GM12878 (cell line): ENCODE measurements around the gene DNAJB6. TPM values are rescaled to one million over a fixed set of nuclear protein-coding genes. Genes with fewer than 3 reads are reported as not detected.

Source experiments
- ATAC-seq: fragments of 200-7000 bp; cut with Tn5 transposase; 3 replicates; pipeline ENCODE4 v1.9.1; 2020; ENCODE audit warnings: mild to moderate bottlenecking, moderate library complexity
- BruUV-seq: library from RNA; stranded (reverse); fragments of 400-500 nt; replicated peaks from 2 replicates; lab custom pipeline; 2021; lab: Mats Ljungman, UMichigan
- CTCF ChIA-PET: fragments of 300-600 bp; sonication (Branson Sonifier 250); formaldehyde crosslinking; extraction: SDS; loops from one replicate; lab custom pipeline; 2021; ENCODE audit warnings: inconsistent platforms; lab: Yijun Ruan, JAX
- POLR2A ChIA-PET: fragments of 350-600 bp; formaldehyde crosslinking; extraction: SDS; loops from one replicate; lab custom pipeline; 2021; ENCODE audit warnings: inconsistent platforms; lab: Charles Lee
- RAD21 ChIA-PET: fragments of 300-600 bp; sonication (Branson Sonifier 250); formaldehyde crosslinking; loops from one replicate; lab custom pipeline; 2023; ENCODE audit warnings: antibody characterized with exemption; ENCODE audit not compliant: unreplicated experiment; lab: Charles Lee
- SMC1A ChIA-PET: fragments of 300-600 bp; sonication (Branson Sonifier 250); formaldehyde crosslinking; loops from one replicate; lab custom pipeline; 2023; ENCODE audit not compliant: unreplicated experiment, uncharacterized antibody; lab: Charles Lee
- DNase-seq: peaks from one replicate; pipeline ENCODE4 v3.0.0-alpha.2; 2011; ENCODE audit warnings: low read depth, low spot score
- FAIRE-seq: peaks from 3 replicates; lab custom pipeline; 2011; peaks lifted over from hg19 to GRCh38; lab: Jason Lieb, UNC
- H2AFZ ChIP-seq: 2 replicates; pipeline ENCODE4 v1.6.0; 2011; ENCODE audit warnings: low read depth, low read length, control low read depth; ENCODE audit not compliant: control insufficient read depth
- H3K27ac ChIP-seq: 2 replicates; pipeline ENCODE4 v1.5.1; 2011; ENCODE audit warnings: control low read depth; ENCODE audit not compliant: control insufficient read depth, insufficient read depth
- H3K27me3 ChIP-seq, 2 experiments: replicated peaks in 1 of 2; 2 replicates each; pipeline versions ENCODE4 v1.6.0 to v1.6.1; 2011; ENCODE audit warnings: low read length in 1 of 2; ENCODE audit not compliant: control insufficient read depth in 2 of 2, insufficient read depth in 2 of 2
- H3K36me3 ChIP-seq, 2 experiments: 2 replicates each; pipeline ENCODE4 v1.5.1; 2011; ENCODE audit warnings: low read length in 1 of 2; ENCODE audit not compliant: control insufficient read depth in 2 of 2, insufficient read depth in 2 of 2
- H3K4me1 ChIP-seq: 2 replicates; pipeline ENCODE4 v1.6.1; 2011; ENCODE audit warnings: mild to moderate bottlenecking, low read length, moderate library complexity, mixed read lengths; ENCODE audit not compliant: control insufficient read depth, insufficient read depth
- H3K4me2 ChIP-seq: 2 replicates; pipeline ENCODE4 v1.6.0; 2011; ENCODE audit warnings: control low read depth; ENCODE audit not compliant: control insufficient read depth, insufficient read depth
- H3K4me3 ChIP-seq: fragments of 200-600 bp; sonication (generic); 2 replicates; pipeline ENCODE4 v1.5.1; 2016
- H3K79me2 ChIP-seq: 2 replicates; pipeline ENCODE4 v1.6.0; 2011; ENCODE audit warnings: low read length; ENCODE audit not compliant: control insufficient read depth, insufficient read depth
- H3K9ac ChIP-seq: 2 replicates; pipeline ENCODE4 v1.8.0; 2011; ENCODE audit warnings: low read length, control low read depth, mixed read lengths; ENCODE audit not compliant: control insufficient read depth, insufficient read depth
- H3K9me3 ChIP-seq: replicated peaks from 3 replicates; pipeline ENCODE4 v1.5.1; 2011; ENCODE audit warnings: mild to moderate bottlenecking, low read length; ENCODE audit not compliant: control insufficient read depth, insufficient read depth
- H4K20me1 ChIP-seq: 2 replicates; pipeline ENCODE4 v1.6.0; 2011; ENCODE audit not compliant: control insufficient read depth, insufficient read depth
- BHLHE40 ChIP-seq, 2 experiments: fragments of 450-650 bp in 1 of 2; IDR thresholded peaks; 2 replicates each; pipeline ENCODE4 v1.6.1; 2011 to 2017; ENCODE audit warnings: low read depth in 2 of 2, borderline replicate concordance in 1 of 2, improper control_type of control experiment in 1 of 2, low read length in 1 of 2, mild to moderate bottlenecking in 1 of 2
- BMI1 ChIP-seq: fragments of 450-650 bp; IDR thresholded peaks from 2 replicates; pipeline ENCODE4 v1.6.1; 2016; ENCODE audit warnings: mild to moderate bottlenecking, moderate library complexity, borderline replicate concordance
- CHD2 ChIP-seq: IDR thresholded peaks from 2 replicates; pipeline ENCODE4 v1.6.1; 2011; ENCODE audit warnings: low read depth, low read length, improper control_type of control experiment, borderline replicate concordance
- CREB1 ChIP-seq: IDR thresholded peaks from 2 replicates; pipeline ENCODE4 v1.6.1; 2012; ENCODE audit warnings: low read depth, mild to moderate bottlenecking, inconsistent platforms
- HDGF ChIP-seq: fragments of 450-650 bp; IDR thresholded peaks from 2 replicates; pipeline ENCODE4 v1.6.1; 2016; ENCODE audit warnings: antibody characterized with exemption
- LARP7 ChIP-seq: fragments of 450-650 bp; IDR thresholded peaks from 2 replicates; pipeline ENCODE4 v1.6.1; 2017; ENCODE audit warnings: mild to moderate bottlenecking
- MXI1 ChIP-seq: fragments of 150-350 bp; IDR thresholded peaks from 2 replicates; pipeline ENCODE4 v1.6.1; 2011; ENCODE audit warnings: low read depth, mild to moderate bottlenecking, inconsistent platforms, low read length, improper control_type of control experiment
- RAD21 ChIP-seq: IDR thresholded peaks from 2 replicates; pipeline ENCODE4 v1.6.1; 2011; ENCODE audit warnings: mild to moderate bottlenecking, low read depth, low read length, moderate library complexity; ENCODE audit not compliant: insufficient read depth
- TCF12 ChIP-seq: IDR thresholded peaks from 2 replicates; pipeline ENCODE4 v1.6.1; 2011; ENCODE audit warnings: low read depth, mild to moderate bottlenecking, low read length
- TCF7 ChIP-seq: IDR thresholded peaks from 2 replicates; pipeline ENCODE4 v1.6.1; 2014; ENCODE audit warnings: antibody characterized with exemption, borderline replicate concordance
- WGBS: methylation state at CpG from one replicate; pipeline ENCODE4 v1.1.6; 2016; ENCODE audit warnings: low lambda C conversion rate; ENCODE audit not compliant: insufficient replicate concordance, insufficient coverage; ENCODE audit errors: missing lambda C conversion rate; 5-methylcytosine and 5-hydroxymethylcytosine counted together
- in situ Hi-C: fragments of 300-500 bp; cut with MboI; formaldehyde crosslinking; loops from 9 replicates; pipeline ENCODE4 v1.14.3; 2018; ENCODE audit warnings: mixed read lengths
- intact Hi-C: fragments of 100-400 bp; cut with micrococcal nuclease; formaldehyde crosslinking; loops from one replicate; pipeline ENCODE4 v1.14.2; 2022; ENCODE audit not compliant: unreplicated experiment
- polyA plus RNA-seq, 11 experiments: library from polyadenylated mRNA; depleted of rRNA in 4 of 11; unstranded in 6 of 11; stranded (reverse) in 5 of 11; fragments of >200 nt; fragmentation: Nextera tagmentation in 4 of 11; fragmentation: Illumina TruSeq in 1 of 11; extraction: Ambion mirVana in 4 of 11; extraction: Trizol in 1 of 11; gene quantifications; 1 replicate in 1 of 11; 2 replicates in 10 of 11; pipeline versions ENCODE4 v1.2.1 to v1.2.3, GENCODE V29; 2011 to 2016; ENCODE audit warnings: inconsistent platforms in 2 of 11, missing spikeins in 2 of 11, low read depth in 1 of 11
- total RNA-seq, 4 experiments: library from RNA; depleted of rRNA in 3 of 4; stranded (reverse); fragments of >200 nt in 3 of 4; fragmentation: Illumina TruSeq in 1 of 4; extraction: Trizol in 1 of 4; gene quantifications; 2 replicates each; pipeline versions ENCODE4 v1.2.1 to v1.2.3, GENCODE V29; 2013 to 2021
- TF ChIP-seq, protein P1 (sequence below): fragments of 150-350 bp; IDR thresholded peaks from 2 replicates; pipeline ENCODE4 v1.6.1; 2016; ENCODE audit warnings: low read depth, low read length
- TF ChIP-seq, protein P2 (sequence below): fragments of 450-650 bp; formaldehyde crosslinking; IDR thresholded peaks from 2 replicates; pipeline ENCODE4 v1.4.0; 2022; ENCODE audit warnings: mild to moderate bottlenecking, moderate library complexity
- TF ChIP-seq, protein P3 (sequence below): IDR thresholded peaks from 2 replicates; pipeline ENCODE4 v1.6.1; 2012; ENCODE audit warnings: improper control_type of control experiment, low read depth, low read length; ENCODE audit not compliant: insufficient replicate concordance

DNAJB6 gene
- total and polyA plus RNA-seq, 10 of the 15 experiments (the other 5 are each of a cell fraction or from before 2014, with no cell fraction given), result 34.5 to 117 (median 53.1) TPM

DNA sequence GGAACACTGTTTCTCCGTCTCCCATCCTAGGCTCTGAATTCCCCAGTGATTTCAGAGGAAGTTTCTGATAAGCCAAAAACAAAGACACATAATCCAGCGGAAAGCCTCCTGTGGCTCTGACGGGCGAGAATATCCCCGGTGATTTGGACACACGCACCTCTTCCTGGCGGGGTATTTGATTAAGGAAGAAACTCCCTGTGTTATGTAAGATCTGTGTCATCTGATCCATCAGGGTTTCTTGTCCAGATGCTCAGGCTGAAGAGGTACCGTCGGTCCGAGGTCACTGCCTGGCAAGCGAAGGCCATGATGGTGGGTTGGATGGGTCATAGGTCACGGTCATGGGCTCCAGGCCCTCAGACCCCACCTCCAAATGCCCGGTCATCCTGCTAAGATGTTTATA lies 39.6 kb upstream of the DNAJB6 start:
- in situ Hi-C loops (no loop called here), intact Hi-C loops (no loop called here)
- no peaks in the 10 kb centered on the region for H3K27me3 ChIP-seq
- ChIA-PET SMC1A (no interaction called here), POLR2A (no interaction called here), CTCF (no interaction called here), RAD21 (no interaction called here)
- H3K4me2 ChIP-seq, result no peak overlapping the region
- no peak overlapping the region for H3K4me3 ChIP-seq
- DNase-seq (no peak), ATAC-seq (no peak), FAIRE-seq (no peak)
- H3K36me3 ChIP-seq, result no peaks in the 10 kb centered on the region
- H3K4me1 ChIP-seq, result peaks cover 11% of the 10 kb centered on the region
- no peak overlapping the region for H2AFZ ChIP-seq
- no peak overlapping the region for H3K9ac ChIP-seq
- BruUV-seq, result no TSS peak
- H3K9me3 ChIP-seq, result no peaks in the 10 kb centered on the region
- H3K79me2 ChIP-seq, result no peaks in the 10 kb centered on the region
- H3K27ac ChIP-seq, result no peak overlapping the region
- H4K20me1 ChIP-seq, result no peaks in the 10 kb centered on the region
- WGBS, result 63% methylated on average over 13 of the region's 13 CpGs
- TF ChIP-seq, protein P1, sequence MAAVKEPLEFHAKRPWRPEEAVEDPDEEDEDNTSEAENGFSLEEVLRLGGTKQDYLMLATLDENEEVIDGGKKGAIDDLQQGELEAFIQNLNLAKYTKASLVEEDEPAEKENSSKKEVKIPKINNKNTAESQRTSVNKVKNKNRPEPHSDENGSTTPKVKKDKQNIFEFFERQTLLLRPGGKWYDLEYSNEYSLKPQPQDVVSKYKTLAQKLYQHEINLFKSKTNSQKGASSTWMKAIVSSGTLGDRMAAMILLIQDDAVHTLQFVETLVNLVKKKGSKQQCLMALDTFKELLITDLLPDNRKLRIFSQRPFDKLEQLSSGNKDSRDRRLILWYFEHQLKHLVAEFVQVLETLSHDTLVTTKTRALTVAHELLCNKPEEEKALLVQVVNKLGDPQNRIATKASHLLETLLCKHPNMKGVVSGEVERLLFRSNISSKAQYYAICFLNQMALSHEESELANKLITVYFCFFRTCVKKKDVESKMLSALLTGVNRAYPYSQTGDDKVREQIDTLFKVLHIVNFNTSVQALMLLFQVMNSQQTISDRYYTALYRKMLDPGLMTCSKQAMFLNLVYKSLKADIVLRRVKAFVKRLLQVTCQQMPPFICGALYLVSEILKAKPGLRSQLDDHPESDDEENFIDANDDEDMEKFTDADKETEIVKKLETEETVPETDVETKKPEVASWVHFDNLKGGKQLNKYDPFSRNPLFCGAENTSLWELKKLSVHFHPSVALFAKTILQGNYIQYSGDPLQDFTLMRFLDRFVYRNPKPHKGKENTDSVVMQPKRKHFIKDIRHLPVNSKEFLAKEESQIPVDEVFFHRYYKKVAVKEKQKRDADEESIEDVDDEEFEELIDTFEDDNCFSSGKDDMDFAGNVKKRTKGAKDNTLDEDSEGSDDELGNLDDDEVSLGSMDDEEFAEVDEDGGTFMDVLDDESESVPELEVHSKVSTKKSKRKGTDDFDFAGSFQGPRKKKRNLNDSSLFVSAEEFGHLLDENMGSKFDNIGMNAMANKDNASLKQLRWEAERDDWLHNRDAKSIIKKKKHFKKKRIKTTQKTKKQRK, result no peak
- no peak for TF ChIP-seq CREB1
- TF ChIP-seq, protein P2, sequence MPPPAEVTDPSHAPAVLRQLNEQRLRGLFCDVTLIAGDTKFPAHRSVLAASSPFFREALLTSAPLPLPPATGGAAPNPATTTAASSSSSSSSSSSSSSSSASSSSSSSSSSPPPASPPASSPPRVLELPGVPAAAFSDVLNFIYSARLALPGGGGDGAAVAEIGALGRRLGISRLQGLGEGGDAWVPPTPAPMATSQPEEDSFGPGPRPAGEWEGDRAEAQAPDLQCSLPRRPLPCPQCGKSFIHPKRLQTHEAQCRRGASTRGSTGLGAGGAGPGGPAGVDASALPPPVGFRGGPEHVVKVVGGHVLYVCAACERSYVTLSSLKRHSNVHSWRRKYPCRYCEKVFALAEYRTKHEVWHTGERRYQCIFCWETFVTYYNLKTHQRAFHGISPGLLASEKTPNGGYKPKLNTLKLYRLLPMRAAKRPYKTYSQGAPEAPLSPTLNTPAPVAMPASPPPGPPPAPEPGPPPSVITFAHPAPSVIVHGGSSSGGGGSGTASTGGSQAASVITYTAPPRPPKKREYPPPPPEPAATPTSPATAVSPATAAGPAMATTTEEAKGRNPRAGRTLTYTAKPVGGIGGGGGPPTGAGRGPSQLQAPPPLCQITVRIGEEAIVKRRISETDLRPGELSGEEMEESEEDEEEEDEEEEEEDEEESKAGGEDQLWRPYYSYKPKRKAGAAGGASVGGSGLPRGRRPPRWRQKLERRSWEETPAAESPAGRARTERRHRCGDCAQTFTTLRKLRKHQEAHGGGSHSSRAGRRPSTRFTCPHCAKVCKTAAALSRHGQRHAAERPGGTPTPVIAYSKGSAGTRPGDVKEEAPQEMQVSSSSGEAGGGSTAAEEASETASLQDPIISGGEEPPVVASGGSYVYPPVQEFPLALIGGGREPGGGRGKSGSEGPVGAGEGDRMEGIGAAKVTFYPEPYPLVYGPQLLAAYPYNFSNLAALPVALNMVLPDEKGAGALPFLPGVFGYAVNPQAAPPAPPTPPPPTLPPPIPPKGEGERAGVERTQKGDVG (CRISPR knock-in tag), result no peak
- TF ChIP-seq TCF7, result no peak
- TF ChIP-seq LARP7, result no peak
- TF ChIP-seq RAD21, result no peak
- TF ChIP-seq BHLHE40 (IDR thresholded peaks at IDR 0.05; ENCODE audit: borderline replicate concordance in 1 of 2, low read depth in 2 of 2, low read length in 1 of 2), result no peak
- no peak for TF ChIP-seq MXI1
- TF ChIP-seq CHD2, result no peak
- TF ChIP-seq, protein P3, sequence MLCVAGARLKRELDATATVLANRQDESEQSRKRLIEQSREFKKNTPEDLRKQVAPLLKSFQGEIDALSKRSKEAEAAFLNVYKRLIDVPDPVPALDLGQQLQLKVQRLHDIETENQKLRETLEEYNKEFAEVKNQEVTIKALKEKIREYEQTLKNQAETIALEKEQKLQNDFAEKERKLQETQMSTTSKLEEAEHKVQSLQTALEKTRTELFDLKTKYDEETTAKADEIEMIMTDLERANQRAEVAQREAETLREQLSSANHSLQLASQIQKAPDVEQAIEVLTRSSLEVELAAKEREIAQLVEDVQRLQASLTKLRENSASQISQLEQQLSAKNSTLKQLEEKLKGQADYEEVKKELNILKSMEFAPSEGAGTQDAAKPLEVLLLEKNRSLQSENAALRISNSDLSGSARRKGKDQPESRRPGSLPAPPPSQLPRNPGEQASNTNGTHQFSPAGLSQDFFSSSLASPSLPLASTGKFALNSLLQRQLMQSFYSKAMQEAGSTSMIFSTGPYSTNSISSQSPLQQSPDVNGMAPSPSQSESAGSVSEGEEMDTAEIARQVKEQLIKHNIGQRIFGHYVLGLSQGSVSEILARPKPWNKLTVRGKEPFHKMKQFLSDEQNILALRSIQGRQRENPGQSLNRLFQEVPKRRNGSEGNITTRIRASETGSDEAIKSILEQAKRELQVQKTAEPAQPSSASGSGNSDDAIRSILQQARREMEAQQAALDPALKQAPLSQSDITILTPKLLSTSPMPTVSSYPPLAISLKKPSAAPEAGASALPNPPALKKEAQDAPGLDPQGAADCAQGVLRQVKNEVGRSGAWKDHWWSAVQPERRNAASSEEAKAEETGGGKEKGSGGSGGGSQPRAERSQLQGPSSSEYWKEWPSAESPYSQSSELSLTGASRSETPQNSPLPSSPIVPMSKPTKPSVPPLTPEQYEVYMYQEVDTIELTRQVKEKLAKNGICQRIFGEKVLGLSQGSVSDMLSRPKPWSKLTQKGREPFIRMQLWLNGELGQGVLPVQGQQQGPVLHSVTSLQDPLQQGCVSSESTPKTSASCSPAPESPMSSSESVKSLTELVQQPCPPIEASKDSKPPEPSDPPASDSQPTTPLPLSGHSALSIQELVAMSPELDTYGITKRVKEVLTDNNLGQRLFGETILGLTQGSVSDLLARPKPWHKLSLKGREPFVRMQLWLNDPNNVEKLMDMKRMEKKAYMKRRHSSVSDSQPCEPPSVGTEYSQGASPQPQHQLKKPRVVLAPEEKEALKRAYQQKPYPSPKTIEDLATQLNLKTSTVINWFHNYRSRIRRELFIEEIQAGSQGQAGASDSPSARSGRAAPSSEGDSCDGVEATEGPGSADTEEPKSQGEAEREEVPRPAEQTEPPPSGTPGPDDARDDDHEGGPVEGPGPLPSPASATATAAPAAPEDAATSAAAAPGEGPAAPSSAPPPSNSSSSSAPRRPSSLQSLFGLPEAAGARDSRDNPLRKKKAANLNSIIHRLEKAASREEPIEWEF, result no peak
- TF ChIP-seq BMI1, result no peak
- TF ChIP-seq TCF12, result no peak
- TF ChIP-seq HDGF, result no peak
